DOHH2 (cell line): Measurements from ENCODE around the gene COL7A1.

Experiments
- H3F3A ChIP-seq: fragments of 200-600 bp; sonication (generic), shearing (Covaris generic); 2 replicates; pipeline ENCODE4 v1.6.0; 2016; ENCODE audit warnings: antibody characterized with exemption, mild to moderate bottlenecking; ENCODE audit not compliant: control insufficient read depth, insufficient read depth
- H3K27ac ChIP-seq: fragments of 200-600 bp; sonication (generic); 2 replicates; pipeline ENCODE4 v1.5.1; 2014; ENCODE audit warnings: low read depth, mild to moderate bottlenecking, low read length, moderate library complexity
- H3K27me3 ChIP-seq: fragments of 200-600 bp; sonication (generic); 2 replicates; pipeline ENCODE4 v1.6.1; 2014; ENCODE audit warnings: mild to moderate bottlenecking, low read length, mixed read lengths; ENCODE audit not compliant: control insufficient read depth
- H3K36me3 ChIP-seq: fragments of 200-600 bp; sonication (generic); 2 replicates; pipeline ENCODE4 v1.6.1; 2014; ENCODE audit warnings: mild to moderate bottlenecking, low read length, moderate library complexity, mixed read lengths; ENCODE audit not compliant: control insufficient read depth
- H3K4me1 ChIP-seq: fragments of 200-600 bp; sonication (generic); 2 replicates; pipeline ENCODE4 v1.6.1; 2014; ENCODE audit warnings: mild to moderate bottlenecking, low read length, mixed read lengths; ENCODE audit not compliant: control insufficient read depth
- H3K4me2 ChIP-seq: fragments of 200-600 bp; sonication (generic); 2 replicates; pipeline ENCODE4 v1.6.0; 2014; ENCODE audit warnings: mild to moderate bottlenecking, low read length, moderate library complexity
- H3K4me3 ChIP-seq: fragments of 200-600 bp; sonication (generic); 2 replicates; pipeline ENCODE4 v1.5.1; 2014; ENCODE audit warnings: mild to moderate bottlenecking, low read length, mixed read lengths
- H3K79me2 ChIP-seq: fragments of 200-600 bp; sonication (generic); 2 replicates; pipeline ENCODE4 v1.6.1; 2014; ENCODE audit warnings: mild to moderate bottlenecking, low read length, mixed read lengths; ENCODE audit not compliant: control insufficient read depth
- H3K9me2 ChIP-seq: fragments of 200-600 bp; sonication (generic); replicated peaks from 2 replicates; pipeline ENCODE4 v1.6.1; 2014; ENCODE audit warnings: mild to moderate bottlenecking, low read length, mixed read lengths; ENCODE audit not compliant: control insufficient read depth
- H3K9me3 ChIP-seq: fragments of 200-600 bp; sonication (generic); 2 replicates; pipeline ENCODE4 v1.6.1; 2014; ENCODE audit warnings: antibody characterized with exemption, low read length, mixed read lengths; ENCODE audit not compliant: control insufficient read depth, insufficient read depth
- H4K20me1 ChIP-seq: fragments of 200-600 bp; sonication (generic); 2 replicates; pipeline ENCODE4 v1.6.0; 2014; ENCODE audit warnings: low read depth, mild to moderate bottlenecking, antibody characterized with exemption, low read length, moderate library complexity; ENCODE audit not compliant: control insufficient read depth, insufficient read depth
- EZH2phosphoT487 ChIP-seq: fragments of 200-600 bp; sonication (generic); IDR thresholded peaks from 2 replicates; pipeline ENCODE4 v1.6.1; 2017; ENCODE audit warnings: borderline replicate concordance, mild to moderate bottlenecking, antibody characterized with exemption, low read length, moderate library complexity, mixed read lengths
- TF ChIP-seq, protein P1 (sequence below): fragments of 200-600 bp; sonication (generic); IDR thresholded peaks from one replicate; pipeline ENCODE4 v1.5.1; 2014; ENCODE audit warnings: antibody characterized with exemption, mild to moderate bottlenecking, low read depth, low read length; ENCODE audit not compliant: poor library complexity, severe bottlenecking

Gene COL7A1

GRCh38 chr3:48614044-48614443 lies 18.9 kb upstream of the COL7A1 start:
- H3F3A ChIP-seq, result peaks cover 2% of the 10 kb centered on the region; the same call in 1 of the 2 replicates
- H3K36me3 ChIP-seq, result peaks cover 3% of the 10 kb centered on the region; the same call in 1 of the 2 replicates
- no peak for TF ChIP-seq EZH2phosphoT487
- TF ChIP-seq, protein P1, sequence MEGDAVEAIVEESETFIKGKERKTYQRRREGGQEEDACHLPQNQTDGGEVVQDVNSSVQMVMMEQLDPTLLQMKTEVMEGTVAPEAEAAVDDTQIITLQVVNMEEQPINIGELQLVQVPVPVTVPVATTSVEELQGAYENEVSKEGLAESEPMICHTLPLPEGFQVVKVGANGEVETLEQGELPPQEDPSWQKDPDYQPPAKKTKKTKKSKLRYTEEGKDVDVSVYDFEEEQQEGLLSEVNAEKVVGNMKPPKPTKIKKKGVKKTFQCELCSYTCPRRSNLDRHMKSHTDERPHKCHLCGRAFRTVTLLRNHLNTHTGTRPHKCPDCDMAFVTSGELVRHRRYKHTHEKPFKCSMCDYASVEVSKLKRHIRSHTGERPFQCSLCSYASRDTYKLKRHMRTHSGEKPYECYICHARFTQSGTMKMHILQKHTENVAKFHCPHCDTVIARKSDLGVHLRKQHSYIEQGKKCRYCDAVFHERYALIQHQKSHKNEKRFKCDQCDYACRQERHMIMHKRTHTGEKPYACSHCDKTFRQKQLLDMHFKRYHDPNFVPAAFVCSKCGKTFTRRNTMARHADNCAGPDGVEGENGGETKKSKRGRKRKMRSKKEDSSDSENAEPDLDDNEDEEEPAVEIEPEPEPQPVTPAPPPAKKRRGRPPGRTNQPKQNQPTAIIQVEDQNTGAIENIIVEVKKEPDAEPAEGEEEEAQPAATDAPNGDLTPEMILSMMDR, result no peak
- no peak overlapping the region for H3K4me2 ChIP-seq
- no peak overlapping the region for H3K27ac ChIP-seq
- peaks cover 16% of the 10 kb centered on the region for H3K9me3 ChIP-seq
- H3K4me3 ChIP-seq, result no peak overlapping the region
- no peaks in the 10 kb centered on the region for H3K27me3 ChIP-seq
- H4K20me1 ChIP-seq, result no peaks in the 10 kb centered on the region
- H3K9me2 ChIP-seq, result no peaks in the 10 kb centered on the region
- H3K79me2 ChIP-seq, result peaks cover 7% of the 10 kb centered on the region
- H3K4me1 ChIP-seq, result peaks cover 5% of the 10 kb centered on the region

- TF ChIP-seq EZH2phosphoT487, result no peak
- TF ChIP-seq, protein P1, result no peak
- H3K4me1 ChIP-seq, result peaks cover 14% of the 10 kb centered on the region
- H3F3A ChIP-seq, result peaks cover 2% of the 10 kb centered on the region; the same call in 1 of the 2 replicates
- H3K27me3 ChIP-seq, result no peaks in the 10 kb centered on the region
- H3K9me2 ChIP-seq, result no peaks in the 10 kb centered on the region
- peaks cover 4% of the 10 kb centered on the region for H3K9me3 ChIP-seq
- peaks cover 24% of the 10 kb centered on the region for H3K79me2 ChIP-seq
- H4K20me1 ChIP-seq, result no peaks in the 10 kb centered on the region
- peaks cover 18% of the 10 kb centered on the region for H3K36me3 ChIP-seq
- H3K4me2 ChIP-seq, result no peak overlapping the region
- H3K27ac ChIP-seq, result no peak overlapping the region
- no peak overlapping the region for H3K4me3 ChIP-seq
Observed at GRCh38 chr3:48612309-48612708, 17.2 kb upstream of the COL7A1 start.

DNA sequence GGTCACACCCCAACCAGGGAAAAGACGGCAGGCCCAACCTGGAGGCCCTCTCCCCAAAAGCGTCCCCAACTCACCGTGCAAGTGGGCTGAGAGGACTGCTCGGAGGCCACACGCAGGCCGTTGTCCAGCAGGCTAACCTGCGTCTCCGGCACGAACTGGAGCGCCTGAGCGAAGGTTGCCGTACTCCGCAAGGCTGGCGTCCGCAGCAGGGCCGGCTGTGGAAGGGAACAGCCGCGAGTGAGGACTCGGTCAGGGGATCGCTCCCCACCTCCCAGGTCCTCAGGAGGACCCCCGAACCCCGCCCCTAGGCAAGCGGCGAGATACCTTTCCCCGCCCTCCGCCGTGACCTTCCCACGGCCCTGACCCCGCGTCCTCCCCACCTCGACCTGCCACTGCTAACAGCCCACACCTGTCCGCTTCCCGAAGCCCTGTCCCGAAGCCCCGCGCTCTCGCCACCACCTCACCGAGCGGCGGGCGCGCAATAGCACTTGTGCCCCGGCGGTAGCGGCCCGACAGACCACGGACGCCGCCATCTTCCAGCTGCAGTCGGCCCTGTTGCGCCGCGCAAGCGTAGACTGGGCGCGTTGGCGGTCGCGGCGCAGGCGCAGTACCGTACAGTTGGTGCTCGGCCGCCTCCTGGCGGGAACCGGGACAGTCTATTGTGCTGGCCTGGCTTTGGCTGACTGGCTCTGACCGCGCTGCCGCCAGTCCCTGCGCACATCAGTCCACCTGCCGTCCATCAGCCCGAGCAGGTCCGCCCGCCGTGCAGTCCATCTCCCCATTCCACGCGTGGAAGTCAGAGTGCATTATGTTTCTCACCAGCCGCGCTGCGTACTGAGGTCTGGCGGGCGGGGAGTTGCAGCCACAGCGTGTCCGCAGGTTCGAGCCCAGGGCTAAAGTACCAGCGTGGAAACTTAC lies 14.2 kb upstream of the COL7A1 start, which contains the start of gene UQCRC1:
UQCRC1 (minus strand) TSS at position 559 of the 918 bp plus-strand sequence; CDS start at position 533, 26 bp downstream.
- H3K4me2 ChIP-seq, result peak within 1 kb of the TSS; percentile 71
- peaks cover 2% of the 10 kb centered on the region; the same call in 1 of the 2 replicates for H3F3A ChIP-seq
- peak within 1 kb of the TSS; percentile 50 for H3K27ac ChIP-seq
- no peaks in the 10 kb centered on the region for H3K9me2 ChIP-seq
- no peaks in the 10 kb centered on the region for H3K9me3 ChIP-seq
- H3K4me3 ChIP-seq, result peak within 1 kb of the TSS; percentile 86
- no peaks in the 10 kb centered on the region for H3K27me3 ChIP-seq
- no peaks in the 10 kb centered on the region for H4K20me1 ChIP-seq
- H3K36me3 ChIP-seq, result peaks cover 40% of the 10 kb centered on the region
- TF ChIP-seq EZH2phosphoT487, result no peak
- TF ChIP-seq, protein P1, result peak; percentile 72
- H3K4me1 ChIP-seq, result peaks cover 14% of the 10 kb centered on the region
- peaks cover 25% of the 10 kb centered on the region for H3K79me2 ChIP-seq
